HUES64 (cell line): Measurements from ENCODE around the gene MORN1.

ENCODE experiments used
- H3K27ac ChIP-seq: 2 replicates; pipeline ENCODE4 v1.7.0; 2013; ENCODE audit warnings: low read depth, low read length, inconsistent platforms
- H3K27me3 ChIP-seq: 2 replicates; pipeline ENCODE4 v1.6.1; 2013; ENCODE audit warnings: mild to moderate bottlenecking, low read length; ENCODE audit not compliant: insufficient read depth
- H3K36me3 ChIP-seq: 2 replicates; pipeline ENCODE4 v1.6.1; 2013; ENCODE audit warnings: mild to moderate bottlenecking, low read length; ENCODE audit not compliant: insufficient read depth
- H3K4me1 ChIP-seq: 2 replicates; pipeline ENCODE4 v1.6.1; 2013; ENCODE audit warnings: mild to moderate bottlenecking, low read length, moderate library complexity; ENCODE audit not compliant: insufficient read depth
- H3K4me3 ChIP-seq: 2 replicates; pipeline ENCODE4 v1.5.1; 2013; ENCODE audit warnings: mild to moderate bottlenecking, low read length, moderate library complexity
- H3K9ac ChIP-seq: 2 replicates; pipeline ENCODE4 v1.6.1; 2013; ENCODE audit warnings: mild to moderate bottlenecking, low read depth, low read length
- H3K9me3 ChIP-seq: 2 replicates; pipeline ENCODE4 v1.6.1; 2013; ENCODE audit warnings: low read depth, low read length; ENCODE audit not compliant: insufficient read depth
- WGBS: fragments of 150-250, 120-280 bp; methylation state at CpG from one replicate; pipeline ENCODE4 v1.1.7; 2013; ENCODE audit warnings: missing lambda C conversion rate; 5-methylcytosine and 5-hydroxymethylcytosine counted together

MORN1 gene

DNA sequence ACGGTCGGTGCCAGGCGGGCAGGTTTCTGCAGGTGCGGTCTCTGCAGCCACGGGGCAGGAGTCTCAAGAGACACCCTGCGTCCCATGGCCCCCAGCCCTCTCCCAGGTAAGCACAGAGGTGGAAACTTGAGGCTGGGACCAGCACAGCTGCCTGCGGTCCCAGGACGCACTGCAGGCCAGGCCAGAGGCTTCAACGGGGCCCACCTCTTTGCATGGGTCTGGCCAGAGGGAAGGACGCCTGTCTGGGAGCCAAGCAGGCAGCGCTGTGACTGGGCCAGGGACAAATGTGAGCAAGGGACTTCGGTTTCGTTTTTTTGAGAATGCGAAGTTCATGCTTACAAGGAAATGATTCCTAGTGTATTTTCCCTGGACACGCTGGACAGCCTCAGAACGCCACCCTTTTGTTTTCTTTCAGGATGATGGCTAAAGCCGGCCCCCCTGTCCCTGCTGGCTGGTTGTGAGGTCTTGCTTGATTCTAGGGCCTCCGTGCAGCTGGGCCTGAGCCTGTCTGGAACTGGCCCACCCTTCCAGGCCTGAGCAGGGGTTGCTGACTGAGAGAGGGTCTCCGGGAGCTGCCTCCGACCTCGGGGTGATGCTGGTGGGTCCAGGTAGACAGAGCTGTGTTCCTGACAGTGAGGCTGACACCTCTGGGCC, 38.3 kb downstream of the MORN1 start:
- Histone ChIP-seq H3K36me3 (no peaks in the 10 kb centered on the region), H3K4me3 (no peak overlapping the region), H3K9me3 (no peaks in the 10 kb centered on the region), H3K9ac (no peak overlapping the region), H3K27me3 (no peaks in the 10 kb centered on the region), H3K27ac (no peak overlapping the region), H3K4me1 (no peaks in the 10 kb centered on the region)
- WGBS, result 92% methylated on average over 21 of the region's 21 CpGs

DNA sequence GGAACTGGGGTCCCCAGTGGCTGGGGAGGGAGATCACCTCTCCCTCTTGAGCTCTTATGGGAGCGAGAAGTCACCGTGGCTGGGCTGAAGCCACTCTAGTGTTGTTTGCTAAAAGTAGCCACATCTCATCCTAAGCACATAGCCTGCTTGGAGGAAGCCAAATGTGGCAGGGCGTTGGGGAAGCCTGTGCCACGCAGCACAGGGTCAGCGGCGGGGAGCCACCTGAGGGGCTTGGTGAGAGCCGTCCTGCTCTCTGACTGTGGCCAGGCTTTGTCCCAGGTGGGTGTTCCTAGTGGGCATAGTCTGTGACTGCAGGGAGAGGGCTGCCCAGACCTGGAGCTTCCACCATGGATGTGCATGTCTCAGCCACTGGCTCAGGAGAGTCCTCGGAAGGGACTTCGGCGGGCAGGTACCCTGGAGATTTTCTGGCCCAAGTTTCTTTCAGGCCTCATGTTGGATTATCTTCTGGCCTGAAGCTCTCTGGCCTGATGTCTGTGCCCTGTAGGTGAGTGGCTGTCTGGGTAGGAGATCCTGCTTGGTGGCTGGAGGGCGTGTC, 38.9 kb downstream of the MORN1 start:
- Histone ChIP-seq H3K9ac (no peak overlapping the region), H3K27me3 (no peaks in the 10 kb centered on the region), H3K4me1 (no peaks in the 10 kb centered on the region), H3K4me3 (no peak overlapping the region), H3K36me3 (no peaks in the 10 kb centered on the region), H3K9me3 (no peaks in the 10 kb centered on the region), H3K27ac (no peak overlapping the region)
- WGBS, result 93% methylated on average over 11 of the region's 11 CpGs

DNA sequence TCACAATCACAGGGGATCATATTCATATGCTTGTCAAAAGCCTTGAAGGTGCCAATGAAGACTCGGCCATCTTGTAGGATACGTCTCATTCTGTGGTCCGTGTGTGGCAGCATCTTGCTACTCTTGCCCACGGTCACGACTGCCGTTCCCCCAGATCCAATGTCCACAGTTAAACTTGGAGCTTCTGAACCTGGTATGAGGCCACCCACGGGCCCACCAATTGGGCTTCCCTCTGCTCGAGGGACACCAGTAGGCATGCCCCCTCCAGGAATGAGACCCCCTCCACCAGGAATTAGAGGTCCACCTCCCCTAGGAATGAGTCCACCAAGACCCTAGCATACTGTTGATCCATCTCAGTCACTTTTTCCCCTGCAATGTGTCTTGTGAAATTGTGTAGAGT, 39.6 kb downstream of the MORN1 start:
- Histone ChIP-seq H3K9me3 (no peaks in the 10 kb centered on the region), H3K27ac (no peak overlapping the region), H3K27me3 (no peaks in the 10 kb centered on the region), H3K9ac (no peak overlapping the region), H3K4me1 (no peaks in the 10 kb centered on the region), H3K4me3 (no peak overlapping the region), H3K36me3 (no peaks in the 10 kb centered on the region)
- 94% methylated on average over 8 of the region's 8 CpGs for WGBS

DNA sequence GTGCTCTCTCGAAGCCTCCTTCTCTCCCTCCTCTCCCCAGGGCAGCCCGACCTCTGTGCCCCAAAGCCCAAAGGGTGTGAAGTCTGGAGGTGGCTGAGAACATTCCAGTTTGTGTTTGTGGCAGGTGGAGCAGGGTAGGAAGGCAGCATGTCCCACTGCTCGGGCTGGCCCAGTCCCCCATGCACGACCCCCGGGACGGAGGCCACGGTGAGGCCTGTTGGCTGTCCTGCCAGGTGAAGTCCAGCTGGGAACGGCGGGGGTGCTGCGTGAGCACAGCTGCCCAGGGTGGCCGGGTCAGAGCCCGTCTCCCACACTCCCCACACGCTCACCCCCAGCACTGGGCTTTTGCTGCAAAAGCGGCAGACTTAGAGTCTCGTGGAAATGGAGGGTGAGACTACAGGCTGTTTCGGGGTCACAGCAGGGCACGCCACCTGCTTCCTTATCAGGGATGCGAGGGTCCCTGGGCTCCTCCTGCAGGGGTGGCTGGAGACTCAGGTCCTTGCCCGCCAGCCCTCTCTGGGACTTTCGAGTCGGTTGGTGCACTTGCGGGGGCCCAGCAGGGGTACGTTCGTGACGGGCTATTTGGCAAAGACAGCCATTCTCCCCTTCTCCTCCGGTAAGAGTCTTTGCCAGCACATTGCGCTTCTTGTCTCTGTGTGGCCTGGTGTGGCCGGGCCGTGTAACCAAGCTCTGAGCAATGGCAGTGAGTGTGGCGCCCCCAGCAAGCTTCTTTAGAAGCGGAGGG, 40.3 kb downstream of the MORN1 start:
- Histone ChIP-seq H3K9me3 (no peaks in the 10 kb centered on the region), H3K27me3 (no peaks in the 10 kb centered on the region), H3K27ac (no peak overlapping the region), H3K4me1 (no peaks in the 10 kb centered on the region), H3K36me3 (no peaks in the 10 kb centered on the region), H3K9ac (no peak overlapping the region), H3K4me3 (no peak overlapping the region)
- WGBS, result 88% methylated on average over 31 of the region's 31 CpGs

DNA sequence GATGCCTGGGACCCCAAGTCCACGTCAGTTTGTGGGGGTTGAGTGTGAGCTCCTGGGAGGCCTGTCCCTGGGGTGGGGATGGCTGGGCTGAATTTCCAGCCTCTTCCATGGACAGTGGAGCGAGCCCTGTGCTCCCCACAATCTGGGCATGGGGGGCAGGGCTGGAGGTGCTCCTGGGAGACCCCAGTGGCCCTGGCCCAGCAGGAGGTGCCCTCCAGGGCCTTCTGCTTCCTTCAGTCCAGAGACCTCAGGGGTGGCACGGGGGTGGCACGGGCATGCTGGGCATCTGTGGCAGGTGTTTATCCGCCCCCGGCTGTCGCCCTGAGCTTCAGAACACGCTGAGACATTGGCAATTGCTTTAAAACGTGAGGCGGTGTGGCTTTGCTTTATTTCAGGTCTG, 40.9 kb downstream of the MORN1 start:
- Histone ChIP-seq H3K27ac (no peak overlapping the region), H3K9me3 (no peaks in the 10 kb centered on the region)
- WGBS, result 90% methylated on average over 10 of the region's 10 CpGs

DNA sequence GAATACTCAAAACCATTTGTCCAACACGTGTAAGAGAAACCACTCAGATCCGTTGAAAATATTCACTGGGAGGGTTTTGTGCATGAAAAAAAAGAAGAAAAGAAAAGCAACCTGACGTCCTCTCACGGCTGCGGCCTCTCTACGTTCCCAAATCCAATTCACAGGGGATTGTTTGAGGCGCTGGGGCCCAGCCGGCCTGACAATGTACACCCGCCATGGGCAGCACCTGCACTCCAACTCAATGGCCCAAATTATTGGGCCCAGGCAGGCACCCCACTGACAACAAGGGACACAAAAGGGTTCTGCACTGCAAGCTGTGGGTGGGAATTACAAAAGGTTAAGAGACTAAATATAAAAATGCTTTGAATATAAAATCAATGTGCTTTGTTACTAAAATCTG, 41.5 kb downstream of the MORN1 start:
- no peak overlapping the region for H3K4me3 ChIP-seq

More for the DNA sequence above, 40.9 kb downstream of the MORN1 start:
- Histone ChIP-seq H3K27me3 (no peaks in the 10 kb centered on the region), H3K9ac (no peak overlapping the region), H3K4me1 (no peaks in the 10 kb centered on the region), H3K4me3 (no peak overlapping the region), H3K36me3 (no peaks in the 10 kb centered on the region)

DNA sequence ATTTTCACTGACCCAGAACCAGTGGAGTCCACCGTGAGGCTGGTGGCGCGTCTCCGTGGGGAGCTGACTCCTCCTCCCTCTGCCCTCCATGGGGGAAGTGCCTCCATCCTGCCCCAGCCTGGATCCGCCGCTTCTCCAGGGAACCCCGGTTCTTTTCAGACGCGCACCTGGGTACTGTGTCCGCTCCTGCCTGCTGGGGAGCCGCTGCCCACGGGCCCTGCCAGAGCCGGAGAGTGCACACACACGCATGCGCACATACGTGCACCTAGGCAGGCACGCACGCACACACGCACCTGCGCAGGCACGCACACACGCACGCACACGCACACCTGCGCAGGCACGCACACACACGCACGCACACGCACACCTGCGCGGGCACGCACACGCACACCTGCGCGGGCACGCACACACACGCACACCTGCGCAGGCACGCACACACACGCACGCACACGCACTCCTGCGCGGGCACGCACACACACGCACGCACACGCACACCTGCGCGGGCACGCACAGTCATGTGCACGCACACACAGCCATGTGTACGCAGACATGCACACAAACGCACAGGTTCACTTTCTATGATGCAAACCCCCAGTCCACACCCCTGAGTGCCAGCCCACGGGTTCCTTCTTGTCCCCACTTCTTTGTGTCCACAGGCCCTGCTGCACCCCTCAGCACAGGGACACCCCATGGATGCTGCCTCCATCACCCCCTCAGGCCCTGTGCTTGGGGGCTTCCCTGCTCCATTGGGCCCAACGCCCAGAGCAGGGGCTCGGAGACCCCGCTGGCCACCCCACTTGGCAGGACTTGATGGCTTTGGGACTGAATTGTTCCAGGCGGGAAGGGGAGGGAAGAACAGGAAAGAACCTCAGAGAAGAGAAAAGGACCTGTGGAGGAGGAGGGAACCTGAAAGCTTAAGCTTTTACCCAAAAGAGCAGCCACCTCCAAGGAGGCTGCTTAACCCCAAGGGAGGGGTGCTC, 42.7 kb downstream of the MORN1 start:
- no peaks in the 10 kb centered on the region for H3K9me3 ChIP-seq
- H3K36me3 ChIP-seq, result no peaks in the 10 kb centered on the region
- no peak overlapping the region for H3K9ac ChIP-seq
- H3K4me3 ChIP-seq, result no peak overlapping the region
- 95% methylated on average over 59 of the region's 59 CpGs for WGBS
- H3K27ac ChIP-seq, result no peak overlapping the region
- no peaks in the 10 kb centered on the region for H3K27me3 ChIP-seq
- no peaks in the 10 kb centered on the region for H3K4me1 ChIP-seq

More for the DNA sequence above, 41.5 kb downstream of the MORN1 start:
- no peak overlapping the region for H3K27ac ChIP-seq
- no peaks in the 10 kb centered on the region for H3K27me3 ChIP-seq
- no peaks in the 10 kb centered on the region for H3K9me3 ChIP-seq
- no peaks in the 10 kb centered on the region for H3K36me3 ChIP-seq
- H3K9ac ChIP-seq, result no peak overlapping the region
- no peaks in the 10 kb centered on the region for H3K4me1 ChIP-seq
- WGBS, result 95% methylated on average over 9 of the region's 9 CpGs

DNA sequence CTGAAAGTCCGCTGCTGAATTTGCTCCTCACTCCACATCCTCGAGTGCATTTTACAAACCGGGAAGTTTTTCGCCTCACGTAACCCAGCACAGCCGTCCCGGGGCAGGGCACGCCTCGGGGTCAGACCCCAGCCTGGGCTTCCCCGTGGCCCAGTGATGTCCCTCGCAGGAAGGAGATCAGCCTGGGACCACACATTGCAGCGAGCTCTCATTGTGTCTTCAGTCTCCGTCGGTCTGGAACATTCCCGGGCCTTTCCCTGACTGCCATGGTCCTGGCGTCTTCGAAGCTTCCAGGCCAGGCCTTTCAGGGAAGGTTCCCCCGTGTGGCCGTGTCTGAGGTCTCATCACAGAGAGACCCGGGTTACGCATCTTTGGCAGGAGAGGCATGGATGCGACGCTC, 43.5 kb downstream of the MORN1 start:
- WGBS, result 92% methylated on average over 23 of the region's 23 CpGs
- no peak overlapping the region for H3K27ac ChIP-seq
- no peaks in the 10 kb centered on the region for H3K4me1 ChIP-seq
- H3K27me3 ChIP-seq, result no peaks in the 10 kb centered on the region
- no peaks in the 10 kb centered on the region for H3K36me3 ChIP-seq
- H3K4me3 ChIP-seq, result no peak overlapping the region
- no peak overlapping the region for H3K9ac ChIP-seq
- H3K9me3 ChIP-seq, result no peaks in the 10 kb centered on the region

DNA sequence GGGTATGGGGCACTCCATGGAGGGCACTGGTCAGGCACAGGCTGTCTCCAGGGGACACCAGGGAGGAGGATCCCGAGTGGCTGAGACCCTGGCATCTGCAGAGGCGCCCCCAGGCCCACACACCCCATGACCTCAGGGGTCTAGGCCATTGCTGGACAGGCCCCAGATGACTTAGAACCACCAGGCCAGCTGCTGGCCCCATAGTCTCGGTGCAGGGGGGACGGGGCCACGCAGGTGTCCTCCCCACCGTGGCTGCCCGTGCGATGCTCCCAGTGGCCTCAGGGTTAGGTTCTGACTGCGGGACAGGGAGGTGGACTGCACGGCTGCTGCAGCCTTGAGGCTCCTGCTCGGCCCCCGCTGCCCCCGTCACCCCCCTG, 44.0 kb downstream of the MORN1 start:
- Histone ChIP-seq H3K9ac (no peak overlapping the region), H3K9me3 (no peaks in the 10 kb centered on the region), H3K4me1 (no peaks in the 10 kb centered on the region), H3K4me3 (no peak overlapping the region), H3K36me3 (no peaks in the 10 kb centered on the region), H3K27me3 (no peaks in the 10 kb centered on the region), H3K27ac (no peak overlapping the region)
- WGBS, result 95% methylated on average over 13 of the region's 13 CpGs

DNA sequence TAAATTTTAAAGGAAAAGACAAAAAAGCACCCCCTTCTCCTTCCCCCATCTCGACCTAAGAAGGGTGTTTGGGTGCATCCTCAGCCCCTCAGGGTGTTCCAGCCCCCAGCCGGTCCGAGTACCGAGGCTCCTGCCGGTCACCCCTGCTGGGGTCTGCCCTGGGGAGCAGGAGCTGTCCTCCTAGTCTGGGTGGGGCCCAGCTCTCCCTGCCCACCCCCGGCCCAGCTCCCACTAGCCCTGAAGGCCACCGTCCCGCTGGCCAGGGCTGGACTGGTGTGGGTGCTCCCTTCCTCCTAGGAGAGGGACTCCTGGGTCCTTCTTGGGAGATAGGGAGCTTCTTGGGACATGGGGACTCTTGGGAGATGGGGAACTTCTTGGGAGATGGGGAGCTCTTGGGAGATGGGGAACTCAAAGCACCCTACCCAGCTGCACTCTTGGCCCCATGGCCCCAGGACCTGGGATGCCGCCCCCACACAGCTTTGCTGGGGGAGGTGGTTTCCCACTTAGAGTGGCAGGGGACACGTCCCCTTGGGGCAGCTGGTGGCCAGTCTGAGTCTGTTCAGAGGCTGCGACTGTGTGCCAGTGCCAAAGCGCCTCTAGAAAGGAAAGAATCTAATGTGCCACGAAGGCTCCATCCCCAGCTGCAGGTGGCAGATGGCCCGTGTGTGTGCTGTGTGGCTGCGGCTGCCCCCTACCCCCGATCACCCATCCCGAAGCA, 44.5 kb downstream of the MORN1 start:
- H3K9me3 ChIP-seq, result no peaks in the 10 kb centered on the region
- 92% methylated on average over 17 of the region's 17 CpGs for WGBS
- H3K27ac ChIP-seq, result no peak overlapping the region
- H3K27me3 ChIP-seq, result no peaks in the 10 kb centered on the region
- H3K4me3 ChIP-seq, result no peak overlapping the region
- no peaks in the 10 kb centered on the region for H3K4me1 ChIP-seq
- H3K9ac ChIP-seq, result no peak overlapping the region
- no peaks in the 10 kb centered on the region for H3K36me3 ChIP-seq
